Measurements from ENCODE around the gene TMEM223.

The TMEM223 gene

DNA sequence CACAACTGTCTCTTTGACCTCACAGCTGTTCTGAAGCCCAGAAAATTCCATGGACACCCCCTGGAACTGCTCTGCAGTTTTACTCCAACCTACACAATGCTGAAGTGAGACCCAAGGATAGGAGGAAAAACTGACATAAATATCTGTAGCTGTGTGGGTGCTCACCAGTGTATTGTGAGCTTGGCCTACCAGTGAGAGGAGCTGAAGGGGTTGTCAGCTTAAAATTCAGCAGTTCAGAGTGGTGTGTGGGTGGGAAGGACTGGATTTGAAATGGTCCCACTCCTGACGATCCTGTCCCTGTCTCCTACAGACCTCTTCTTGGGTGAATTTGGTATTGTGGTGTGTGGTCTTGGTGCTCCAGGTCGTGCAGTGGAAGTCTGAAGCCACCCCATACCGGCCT, 2.2 kb downstream of the TMEM223 start:
- Histone ChIP-seq H3K4me1 (ENCODE audit: insufficient read depth, low read length, severe bottlenecking) (peaks cover 50% of the 10 kb centered on the region), H3K9me2 (ENCODE audit: low read depth, low read length) (no peaks in the 10 kb centered on the region), H3K4me3 (ENCODE audit: low read depth, low read length, poor library complexity, severe bottlenecking) (no peak overlapping the region), H3K27ac (ENCODE audit: low read depth, low read length, poor library complexity, severe bottlenecking) (peak overlapping the region; percentile 6), H3K36me3 (ENCODE audit: insufficient read depth, low read length) (peaks cover 42% of the 10 kb centered on the region), H3K27me3 (ENCODE audit: insufficient read depth, low read length) (no peaks in the 10 kb centered on the region), H2AFZ (ENCODE audit: low read length) (no peak overlapping the region), H3F3A (ENCODE audit: insufficient read depth, low read length) (no peaks in the 10 kb centered on the region), H3K9me3 (ENCODE audit: low read length) (no peaks in the 10 kb centered on the region), H3K4me2 (ENCODE audit: low read length) (0 out of 2 replicates have a peak overlapping the region, but pooled peaks have one; percentile 19), H4K20me1 (ENCODE audit: insufficient read depth, low read length) (no peaks in the 10 kb centered on the region), H3K9ac (ENCODE audit: low read length) (peak overlapping the region; percentile 4; the same call in 1 of the 2 replicates), H3K79me2 (ENCODE audit: insufficient read depth, low read length) (peaks cover 11% of the 10 kb centered on the region; the same call in 1 of the 2 replicates)
- TF ChIP-seq, protein P1, sequence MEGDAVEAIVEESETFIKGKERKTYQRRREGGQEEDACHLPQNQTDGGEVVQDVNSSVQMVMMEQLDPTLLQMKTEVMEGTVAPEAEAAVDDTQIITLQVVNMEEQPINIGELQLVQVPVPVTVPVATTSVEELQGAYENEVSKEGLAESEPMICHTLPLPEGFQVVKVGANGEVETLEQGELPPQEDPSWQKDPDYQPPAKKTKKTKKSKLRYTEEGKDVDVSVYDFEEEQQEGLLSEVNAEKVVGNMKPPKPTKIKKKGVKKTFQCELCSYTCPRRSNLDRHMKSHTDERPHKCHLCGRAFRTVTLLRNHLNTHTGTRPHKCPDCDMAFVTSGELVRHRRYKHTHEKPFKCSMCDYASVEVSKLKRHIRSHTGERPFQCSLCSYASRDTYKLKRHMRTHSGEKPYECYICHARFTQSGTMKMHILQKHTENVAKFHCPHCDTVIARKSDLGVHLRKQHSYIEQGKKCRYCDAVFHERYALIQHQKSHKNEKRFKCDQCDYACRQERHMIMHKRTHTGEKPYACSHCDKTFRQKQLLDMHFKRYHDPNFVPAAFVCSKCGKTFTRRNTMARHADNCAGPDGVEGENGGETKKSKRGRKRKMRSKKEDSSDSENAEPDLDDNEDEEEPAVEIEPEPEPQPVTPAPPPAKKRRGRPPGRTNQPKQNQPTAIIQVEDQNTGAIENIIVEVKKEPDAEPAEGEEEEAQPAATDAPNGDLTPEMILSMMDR (IDR thresholded peaks at IDR 0.05; ENCODE audit: low read length) = no peak

DNA sequence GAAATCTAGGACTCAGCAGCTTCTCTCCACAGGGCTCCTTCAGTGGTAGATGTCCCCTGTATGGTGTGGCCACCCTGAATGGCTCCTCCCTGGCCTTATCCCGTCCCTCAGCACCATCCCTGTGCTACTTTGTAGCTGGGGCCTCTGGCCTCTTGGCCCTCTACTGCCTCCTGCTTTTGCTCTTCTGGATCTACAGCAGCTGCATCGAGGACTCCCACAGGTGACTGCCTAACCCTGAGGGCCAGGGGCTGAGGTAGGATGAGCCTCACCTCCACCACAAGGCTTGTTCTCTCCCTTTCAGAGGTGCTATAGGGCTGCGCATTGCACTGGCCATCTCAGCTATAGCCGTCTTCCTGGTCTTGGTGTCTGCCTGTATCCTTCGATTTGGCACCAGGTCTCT, 2.8 kb downstream of the TMEM223 start:
- Histone ChIP-seq H3K27me3 (ENCODE audit: insufficient read depth, low read length) (no peaks in the 10 kb centered on the region), H2AFZ (ENCODE audit: low read length) (no peak overlapping the region), H3K9ac (ENCODE audit: low read length) (peak overlapping the region; percentile 38; the same call in 1 of the 2 replicates), H4K20me1 (ENCODE audit: insufficient read depth, low read length) (no peaks in the 10 kb centered on the region), H3K9me2 (ENCODE audit: low read depth, low read length) (no peaks in the 10 kb centered on the region), H3K79me2 (ENCODE audit: insufficient read depth, low read length) (peaks cover 11% of the 10 kb centered on the region; the same call in 1 of the 2 replicates), H3K9me3 (ENCODE audit: low read length) (no peaks in the 10 kb centered on the region), H3F3A (ENCODE audit: insufficient read depth, low read length) (no peaks in the 10 kb centered on the region), H3K4me3 (ENCODE audit: low read depth, low read length, poor library complexity, severe bottlenecking) (peak overlapping the region; percentile 95), H3K4me1 (ENCODE audit: insufficient read depth, low read length, severe bottlenecking) (peaks cover 50% of the 10 kb centered on the region), H3K27ac (ENCODE audit: low read depth, low read length, poor library complexity, severe bottlenecking) (peak overlapping the region; percentile 15), H3K36me3 (ENCODE audit: insufficient read depth, low read length) (peaks cover 36% of the 10 kb centered on the region), H3K4me2 (ENCODE audit: low read length) (peak overlapping the region; percentile 98; the same call in 1 of the 2 replicates)
- TF ChIP-seq EZH2 (IDR thresholded peaks at IDR 0.05; ENCODE audit: borderline replicate concordance, low read length) = no peak
- TF ChIP-seq, protein P1 (IDR thresholded peaks at IDR 0.05; ENCODE audit: low read length) = no peak

DNA sequence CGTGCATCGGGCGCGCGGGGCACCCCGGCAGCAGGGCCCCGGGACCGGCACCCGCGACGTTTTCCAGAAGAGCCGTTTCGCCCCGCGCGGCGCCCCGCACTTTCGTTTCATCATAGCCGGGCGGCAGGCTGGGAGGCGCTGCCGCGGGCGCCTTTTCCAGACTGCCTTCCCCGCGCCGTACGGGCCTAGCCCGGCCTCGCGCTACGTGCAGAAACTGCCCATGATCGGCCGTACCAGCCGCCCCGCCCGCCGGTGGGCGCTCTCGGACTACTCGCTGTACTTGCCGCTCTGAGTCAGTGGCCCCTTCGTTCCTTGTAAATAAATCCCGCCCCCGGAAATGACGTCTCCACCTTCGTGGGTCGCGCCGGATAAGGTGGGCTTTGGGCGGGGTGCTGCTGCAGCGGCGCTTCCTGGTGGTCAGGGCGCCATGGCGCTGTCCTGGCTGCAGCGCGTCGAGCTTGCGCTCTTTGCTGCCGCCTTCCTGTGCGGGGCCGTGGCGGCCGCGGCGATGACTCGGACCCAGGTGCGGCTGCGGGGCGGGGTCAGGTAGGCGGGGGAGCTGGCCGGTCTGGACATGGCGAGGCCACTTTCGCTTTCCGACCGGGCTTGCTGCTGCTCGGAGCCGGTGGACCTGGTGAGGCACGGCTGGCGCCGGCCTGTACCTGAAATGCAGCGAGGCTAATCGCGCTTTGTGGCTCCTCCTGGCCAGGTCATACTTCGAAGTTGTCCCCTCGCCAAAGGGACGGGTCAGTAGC, 4.6 kb downstream of the TMEM223 start, which contains the start of gene TMEM179B:
Gene TMEM179B (plus strand): TSS at position 398 of the 755 bp plus-strand sequence. CDS start 30 bp downstream, at position 428.
- Histone ChIP-seq H3K9me2 (ENCODE audit: low read depth, low read length) (no peaks in the 10 kb centered on the region), H3K4me3 (ENCODE audit: low read depth, low read length, poor library complexity, severe bottlenecking) (peak within 1 kb of the TSS; percentile 95), H2AFZ (ENCODE audit: low read length) (no peak within 1 kb of the TSS), H3K4me2 (ENCODE audit: low read length) (peak within 1 kb of the TSS; percentile 98), H4K20me1 (ENCODE audit: insufficient read depth, low read length) (no peaks in the 10 kb centered on the region), H3K27ac (ENCODE audit: low read depth, low read length, poor library complexity, severe bottlenecking) (peak within 1 kb of the TSS; percentile 66), H3K9ac (ENCODE audit: low read length) (peak within 1 kb of the TSS; percentile 92), H3K36me3 (ENCODE audit: insufficient read depth, low read length) (peaks cover 30% of the 10 kb centered on the region; the same call in 1 of the 2 replicates), H3K4me1 (ENCODE audit: insufficient read depth, low read length, severe bottlenecking) (peaks cover 46% of the 10 kb centered on the region), H3K27me3 (ENCODE audit: insufficient read depth, low read length) (no peaks in the 10 kb centered on the region), H3K9me3 (ENCODE audit: low read length) (no peaks in the 10 kb centered on the region), H3K79me2 (ENCODE audit: insufficient read depth, low read length) (peaks cover 11% of the 10 kb centered on the region; the same call in 1 of the 2 replicates), H3F3A (ENCODE audit: insufficient read depth, low read length) (no peaks in the 10 kb centered on the region)
- no peak for TF ChIP-seq EZH2 (IDR thresholded peaks at IDR 0.05; ENCODE audit: borderline replicate concordance, low read length)
- TF ChIP-seq, protein P1 (IDR thresholded peaks at IDR 0.05; ENCODE audit: low read length) = peak; percentile 39

All from OCI-LY1 (cell line).